Neural progenitor cell (in vitro differentiated cells): ENCODE measurements around the gene GFAP. TPM values are rescaled to one million over a fixed set of nuclear protein-coding genes. Genes with fewer than 3 reads are reported as not detected.

ENCODE experiments used
- DNase-seq: peaks from one replicate; pipeline ENCODE4 v3.0.0-alpha.2; 2016; ENCODE audit warnings: low spot score
- H2AFZ ChIP-seq: fragments of 200-600 bp; sonication (generic); replicated peaks from 2 replicates; pipeline ENCODE4 v1.6.1; 2016; ENCODE audit warnings: antibody characterized with exemption
- H3F3A ChIP-seq: fragments of 200-600 bp; sonication (generic); 2 replicates; pipeline ENCODE4 v1.6.1; 2016; ENCODE audit warnings: antibody characterized with exemption, low read depth
- H3K27ac ChIP-seq: fragments of 200-600 bp; sonication (generic); 2 replicates; pipeline ENCODE4 v1.5.1; 2016; ENCODE audit warnings: mild to moderate bottlenecking
- H3K27me3 ChIP-seq: fragments of 200-600 bp; sonication (generic); 2 replicates; pipeline ENCODE4 v1.6.1; 2016; ENCODE audit warnings: mild to moderate bottlenecking, moderate library complexity
- H3K36me3 ChIP-seq: fragments of 200-600 bp; sonication (generic); 2 replicates; pipeline ENCODE4 v1.5.1; 2016
- H3K4me1 ChIP-seq: fragments of 200-600 bp; sonication (generic); 2 replicates; pipeline ENCODE4 v1.6.1; 2016; ENCODE audit warnings: mixed run types
- H3K4me2 ChIP-seq: fragments of 200-600 bp; sonication (generic); 2 replicates; pipeline ENCODE4 v1.6.1; 2016
- H3K4me3 ChIP-seq: fragments of 200-600 bp; sonication (generic); 2 replicates; pipeline ENCODE4 v1.5.1; 2016
- H3K79me2 ChIP-seq: fragments of 200-600 bp; sonication (generic); 2 replicates; pipeline ENCODE4 v1.6.1; 2016; ENCODE audit warnings: low read depth
- H3K9ac ChIP-seq: fragments of 200-600 bp; sonication (generic); 2 replicates; pipeline ENCODE4 v1.6.1; 2016
- H3K9me3 ChIP-seq: fragments of 200-600 bp; sonication (generic); 2 replicates; pipeline ENCODE4 v1.5.1; 2016; ENCODE audit warnings: low read depth
- H4K20me1 ChIP-seq: fragments of 200-600 bp; sonication (generic); 2 replicates; pipeline ENCODE4 v1.6.1; 2016; ENCODE audit warnings: low read depth
- H3K27ac Mint-ChIP-seq: 3 replicates; pipeline ENCODE4 v1.8.0; 2021; ENCODE audit warnings: mixed read lengths
- H3K27me3 Mint-ChIP-seq: 2 replicates; pipeline ENCODE4 v1.8.0; 2022; ENCODE audit warnings: low read depth, mild to moderate bottlenecking, inconsistent platforms, moderate library complexity, mixed read lengths; ENCODE audit not compliant: insufficient read depth
- H3K36me3 Mint-ChIP-seq: 3 replicates; pipeline ENCODE4 v1.8.0; 2021; ENCODE audit warnings: mixed read lengths
- H3K4me1 Mint-ChIP-seq: 3 replicates; pipeline ENCODE4 v1.8.0; 2021; ENCODE audit warnings: mixed read lengths
- H3K4me3 Mint-ChIP-seq: 3 replicates; pipeline ENCODE4 v1.8.0; 2021; ENCODE audit warnings: mild to moderate bottlenecking, moderate library complexity, mixed read lengths
- H3K9me3 Mint-ChIP-seq: 3 replicates; pipeline ENCODE4 v1.8.0; 2020; ENCODE audit warnings: mixed read lengths
- CTCF ChIP-seq: fragments of 200-600 bp; sonication (generic); IDR thresholded peaks from 2 replicates; pipeline ENCODE4 v1.5.1; 2017; ENCODE audit warnings: antibody characterized with exemption, mild to moderate bottlenecking
- EZH2 ChIP-seq: fragments of 200-600 bp; sonication (generic); IDR thresholded peaks from 2 replicates; pipeline ENCODE4 v1.6.1; 2017; ENCODE audit warnings: antibody characterized with exemption, mild to moderate bottlenecking, moderate library complexity
- EZH2phosphoT487 ChIP-seq: fragments of 200-600 bp; sonication (generic); IDR thresholded peaks from 2 replicates; pipeline ENCODE4 v1.6.1; 2017; ENCODE audit warnings: antibody characterized with exemption
- total RNA-seq: library from RNA; depleted of rRNA; stranded (reverse); fragments of >200 nt; gene quantifications from 2 replicates; pipeline ENCODE4 v1.2.3, GENCODE V29; 2015; ENCODE audit warnings: low replicate concordance

The GFAP gene
- total RNA-seq, 1 donor from 2014 or later, result 0.45 TPM

- Histone ChIP-seq H3F3A (peaks cover 12% of the 10 kb centered on the region), H3K36me3 (no peaks in the 10 kb centered on the region), H3K79me2 (peaks cover 27% of the 10 kb centered on the region), H3K4me3 (no peak overlapping the region), H3K9me3 (no peaks in the 10 kb centered on the region), H3K4me1 (no peaks in the 10 kb centered on the region), H2AFZ (no peak overlapping the region), H3K27me3 (no peaks in the 10 kb centered on the region), H3K4me2 (no peak overlapping the region), H3K9ac (no peak overlapping the region), H3K27ac (no peak overlapping the region), H4K20me1 (peaks cover 6% of the 10 kb centered on the region)
- H3K9me3 Mint-ChIP-seq, result no peaks in the 10 kb centered on the region
- H3K36me3 Mint-ChIP-seq, result no peaks in the 10 kb centered on the region
- TF ChIP-seq EZH2 (no peak), EZH2phosphoT487 (no peak)
- peak overlapping the region; percentile 96 for H3K4me3 Mint-ChIP-seq
- H3K27me3 Mint-ChIP-seq, result no peaks in the 10 kb centered on the region
- H3K4me1 Mint-ChIP-seq, result peaks cover 28% of the 10 kb centered on the region
- H3K27ac Mint-ChIP-seq, result peak overlapping the region; percentile 19
- DNase-seq, result no peak
These were observed 13.8 kb downstream of the GFAP start for GRCh38 chr17:44901411-44901921.

GRCh38 chr17:44900894-44901293 lies 14.4 kb downstream of the GFAP start:
- H3K27ac ChIP-seq, result no peak overlapping the region

GRCh38 chr17:44899074-44899782 lies 16.1 kb downstream of the GFAP start, which contains the start of gene EFTUD2:
EFTUD2 (minus strand) TSS chr17:44899445; CDS start chr17:44894521, 4,924 bp downstream.
- peak within 1 kb of the TSS; percentile 97 for H2AFZ ChIP-seq
- H3K27ac ChIP-seq, result peak within 1 kb of the TSS; percentile 98
- TF ChIP-seq CTCF (no peak), EZH2 (no peak)

More at GRCh38 chr17:44900894-44901293, 14.4 kb downstream of the GFAP start:
- H2AFZ ChIP-seq, result no peak overlapping the region
- Mint-ChIP-seq H3K36me3 (no peaks in the 10 kb centered on the region), H3K27me3 (no peaks in the 10 kb centered on the region), H3K9me3 (no peaks in the 10 kb centered on the region), H3K27ac (no peak overlapping the region), H3K4me1 (peaks cover 22% of the 10 kb centered on the region), H3K4me3 (peak overlapping the region; percentile 96)
- H3K79me2 ChIP-seq, result peaks cover 33% of the 10 kb centered on the region
- no peak for TF ChIP-seq EZH2
- no peak for TF ChIP-seq EZH2phosphoT487
- no peak for TF ChIP-seq CTCF
- H3K4me1 ChIP-seq, result no peaks in the 10 kb centered on the region
- DNase-seq, result no peak
- peaks cover 12% of the 10 kb centered on the region for H3F3A ChIP-seq
- H3K36me3 ChIP-seq, result no peaks in the 10 kb centered on the region
- H3K4me3 ChIP-seq, result no peak overlapping the region
- no peak overlapping the region for H3K4me2 ChIP-seq
- H3K27me3 ChIP-seq, result no peaks in the 10 kb centered on the region
- no peaks in the 10 kb centered on the region for H3K9me3 ChIP-seq
- no peak overlapping the region for H3K9ac ChIP-seq
- H4K20me1 ChIP-seq, result peaks cover 6% of the 10 kb centered on the region

GRCh38 chr17:44898768-44899073 lies 16.6 kb downstream of the GFAP start:
- Mint-ChIP-seq H3K4me1 (peaks cover 16% of the 10 kb centered on the region), H3K27me3 (no peaks in the 10 kb centered on the region), H3K4me3 (peak overlapping the region; percentile 96), H3K36me3 (peaks cover 7% of the 10 kb centered on the region), H3K9me3 (no peaks in the 10 kb centered on the region), H3K27ac (peak overlapping the region; percentile 100)
- H3K36me3 ChIP-seq, result no peaks in the 10 kb centered on the region
- H3K4me2 ChIP-seq, result peak overlapping the region; percentile 100
- H3K4me3 ChIP-seq, result peak overlapping the region; percentile 87
- H4K20me1 ChIP-seq, result peaks cover 14% of the 10 kb centered on the region
- peak overlapping the region; percentile 98 for H3K27ac ChIP-seq
- peaks cover 12% of the 10 kb centered on the region for H3F3A ChIP-seq
- no peak for DNase-seq
- no peak for TF ChIP-seq EZH2phosphoT487
- no peak for TF ChIP-seq EZH2
- no peak for TF ChIP-seq CTCF
- H2AFZ ChIP-seq, result peak overlapping the region; percentile 97
- no peaks in the 10 kb centered on the region for H3K27me3 ChIP-seq
- H3K9me3 ChIP-seq, result no peaks in the 10 kb centered on the region
- H3K4me1 ChIP-seq, result no peaks in the 10 kb centered on the region
- peak overlapping the region; percentile 96 for H3K9ac ChIP-seq
- H3K79me2 ChIP-seq, result peaks cover 47% of the 10 kb centered on the region

More at GRCh38 chr17:44899074-44899782, 16.1 kb downstream of the GFAP start, which contains the start of gene EFTUD2:
- peak within 1 kb of the TSS; percentile 96 for H3K9ac ChIP-seq
- Mint-ChIP-seq H3K27ac (peak within 1 kb of the TSS; percentile 100), H3K4me1 (peaks cover 16% of the 10 kb centered on the region), H3K36me3 (peaks cover 6% of the 10 kb centered on the region), H3K27me3 (no peaks in the 10 kb centered on the region), H3K4me3 (peak within 1 kb of the TSS; percentile 96), H3K9me3 (no peaks in the 10 kb centered on the region)
- peaks cover 12% of the 10 kb centered on the region for H4K20me1 ChIP-seq
- H3K36me3 ChIP-seq, result no peaks in the 10 kb centered on the region
- H3K4me1 ChIP-seq, result no peaks in the 10 kb centered on the region
- DNase-seq, result peak; percentile 95
- H3F3A ChIP-seq, result peaks cover 12% of the 10 kb centered on the region
- peaks cover 47% of the 10 kb centered on the region for H3K79me2 ChIP-seq
- no peaks in the 10 kb centered on the region for H3K27me3 ChIP-seq
- H3K4me2 ChIP-seq, result peak within 1 kb of the TSS; percentile 100
- H3K4me3 ChIP-seq, result peak within 1 kb of the TSS; percentile 87
- H3K9me3 ChIP-seq, result no peaks in the 10 kb centered on the region
